Endothelial cell of umbilical vein (primary cell): ENCODE results near the gene ZNF672. TPM values are rescaled to one million over a fixed set of nuclear protein-coding genes. Genes with fewer than 3 reads are reported as not detected.

ENCODE experiments used
- BruUV-seq: library from RNA; stranded (reverse); fragments of 400-500 nt; replicated peaks from 2 replicates; lab custom pipeline; 2021; lab: Mats Ljungman, UMichigan
- CTCF ChIA-PET: fragments of 300-600, 350-600 bp; sonication (Branson Sonifier 250); formaldehyde crosslinking; loops from one replicate; lab custom pipeline; 2021; ENCODE audit warnings: antibody characterized with exemption, inconsistent platforms; lab: Charles Lee
- POLR2A ChIA-PET: fragments of 300-600, 350-600 bp; sonication (Branson Sonifier 250); formaldehyde crosslinking; loops from one replicate; lab custom pipeline; 2021; ENCODE audit warnings: antibody characterized with exemption, inconsistent platforms; lab: Charles Lee
- DNase-seq: peaks from one replicate; pipeline ENCODE4 v3.0.0-alpha.2; 2011; ENCODE audit warnings: low read depth, low spot score
- FAIRE-seq: peaks from 2 replicates; lab custom pipeline; 2011; peaks lifted over from hg19 to GRCh38; lab: Jason Lieb, UNC
- H2AFZ ChIP-seq: 2 replicates; pipeline ENCODE4 v1.6.0; 2012; ENCODE audit warnings: low read depth, low read length, control low read depth, inconsistent platforms
- H3K27ac ChIP-seq: 2 replicates; pipeline ENCODE4 v1.5.1; 2011; ENCODE audit warnings: low read depth, mild to moderate bottlenecking, control low read depth, low read length, moderate library complexity; ENCODE audit not compliant: insufficient read depth
- H3K27me3 ChIP-seq, 2 experiments: 2 replicates each; pipeline versions ENCODE4 v1.6.0 to v1.6.1; 2011; ENCODE audit warnings: low read length in 2 of 2, mixed read lengths in 1 of 2; ENCODE audit not compliant: control insufficient read depth in 2 of 2, insufficient read depth in 2 of 2
- H3K36me3 ChIP-seq, 2 experiments: 2 replicates in 1 of 2; 3 replicates in 1 of 2; pipeline ENCODE4 v1.5.1; 2011; ENCODE audit warnings: low read length in 2 of 2, mild to moderate bottlenecking in 1 of 2, moderate library complexity in 1 of 2; ENCODE audit not compliant: control insufficient read depth in 2 of 2, insufficient read depth in 2 of 2; ENCODE audit errors: extremely low read depth in 1 of 2
- H3K4me1 ChIP-seq: 3 replicates; pipeline ENCODE4 v1.5.1; 2011; ENCODE audit warnings: mild to moderate bottlenecking, low read length; ENCODE audit not compliant: control insufficient read depth, insufficient read depth; ENCODE audit errors: extremely low read depth
- H3K4me2 ChIP-seq: 2 replicates; pipeline ENCODE4 v1.6.1; 2011; ENCODE audit warnings: low read length, control low read depth, mixed read lengths; ENCODE audit not compliant: insufficient read depth
- H3K4me3 ChIP-seq, 3 experiments: fragments of 200-600 bp in 1 of 3; sonication (generic), shearing (Covaris generic) in 1 of 3; replicated peaks in 1 of 3; 2 replicates each; pipeline ENCODE4 v1.5.1; 2011 to 2016; ENCODE audit warnings: control low read depth in 3 of 3, low read length in 3 of 3, mild to moderate bottlenecking in 2 of 3, inconsistent platforms in 1 of 3, low read depth in 1 of 3, moderate library complexity in 1 of 3; ENCODE audit not compliant: insufficient read depth in 1 of 3
- H3K79me2 ChIP-seq: 2 replicates; pipeline ENCODE4 v1.6.0; 2012; ENCODE audit warnings: low read length, inconsistent platforms; ENCODE audit not compliant: control insufficient read depth, insufficient read depth
- H3K9ac ChIP-seq: replicated peaks from 2 replicates; pipeline ENCODE3; 2011; ENCODE audit warnings: low read length, control low read depth; ENCODE audit not compliant: insufficient read depth; ENCODE audit errors: extremely low read depth
- H3K9me1 ChIP-seq: replicated peaks from 3 replicates; pipeline ENCODE4 v1.6.0; 2011; ENCODE audit warnings: mild to moderate bottlenecking, low read length; ENCODE audit not compliant: control insufficient read depth, insufficient read depth; ENCODE audit errors: extremely low read depth
- H3K9me3 ChIP-seq: replicated peaks from 2 replicates; pipeline ENCODE4 v1.5.1; 2012; ENCODE audit warnings: low read length, inconsistent platforms; ENCODE audit not compliant: control insufficient read depth, insufficient read depth
- H4K20me1 ChIP-seq: replicated peaks from 2 replicates; pipeline ENCODE3; 2011; ENCODE audit warnings: mild to moderate bottlenecking, low read length; ENCODE audit not compliant: control insufficient read depth, insufficient read depth; ENCODE audit errors: extremely low read depth
- CTCF ChIP-seq, 2 donors: IDR thresholded peaks; 1 replicate in 1 of 2; 2 replicates in 1 of 2; pipeline ENCODE4 v1.5.1; 2011; ENCODE audit warnings: low read length in 2 of 2, mild to moderate bottlenecking in 2 of 2, moderate library complexity in 2 of 2, control low read depth in 1 of 2, inconsistent platforms in 1 of 2, low read depth in 1 of 2; ENCODE audit not compliant: insufficient read depth in 1 of 2; ENCODE audit errors: extremely low read depth in 1 of 2
- EZH2 ChIP-seq: IDR thresholded peaks from 2 replicates; pipeline ENCODE4 v1.6.1; 2012; ENCODE audit warnings: borderline replicate concordance, low read depth, mild to moderate bottlenecking, moderate library complexity, low read length, inconsistent platforms; ENCODE audit not compliant: severe bottlenecking
- FOS ChIP-seq: IDR thresholded peaks from 2 replicates; pipeline ENCODE4 v1.6.1; 2011; ENCODE audit warnings: mild to moderate bottlenecking, low read length, moderate library complexity, borderline replicate concordance; ENCODE audit not compliant: insufficient read depth
- GATA2 ChIP-seq: IDR thresholded peaks from 2 replicates; pipeline ENCODE4 v1.7.0; 2011; ENCODE audit warnings: low read depth, mild to moderate bottlenecking, moderate library complexity, mixed read lengths, low read length; ENCODE audit not compliant: insufficient read length, insufficient read depth
- JUN ChIP-seq: IDR thresholded peaks from 2 replicates; pipeline ENCODE4 v1.6.1; 2011; ENCODE audit warnings: borderline replicate concordance, low read depth; ENCODE audit not compliant: insufficient read length, insufficient read depth
- MYC ChIP-seq: IDR thresholded peaks from one replicate; pipeline ENCODE4 v1.6.1; 2011; ENCODE audit warnings: mild to moderate bottlenecking, low read depth, low read length
- POLR2A ChIP-seq: IDR thresholded peaks from 2 replicates; pipeline ENCODE4 v1.6.1; 2012; ENCODE audit warnings: low read depth, mild to moderate bottlenecking, control low read depth, low read length
- POLR2AphosphoS5 ChIP-seq: IDR thresholded peaks from 2 replicates; pipeline ENCODE4 v1.6.1; 2012; ENCODE audit warnings: low read depth, mild to moderate bottlenecking, control low read depth, low read length, moderate library complexity; ENCODE audit not compliant: insufficient read depth
- dilution Hi-C: fragments of 300-500 bp; cut with MboI; formaldehyde crosslinking; loops from one replicate; pipeline ENCODE4 v1.15.0; 2019; ENCODE audit warnings: low sequenced_read_pairs; ENCODE audit not compliant: extremely low pct_ligation_motif_present
- intact Hi-C: fragments of 100-400 bp; cut with micrococcal nuclease; formaldehyde crosslinking; loops from one replicate; pipeline ENCODE4 v1.10.0; 2022
- polyA plus RNA-seq, 4 experiments: library from polyadenylated mRNA; depleted of rRNA in 3 of 4; stranded (reverse) in 3 of 4; unstranded in 1 of 4; fragments of >200 nt; gene quantifications; 2 replicates each; pipeline versions ENCODE4 v1.2.1 to v1.2.3, GENCODE V29; 2011 to 2012; ENCODE audit warnings: missing spikeins in 1 of 4
- total RNA-seq: library from RNA; stranded (reverse); gene quantifications from 2 replicates; pipeline ENCODE4 v1.2.3, GENCODE V29; 2021
- TF ChIP-seq, protein P1 (sequence below): IDR thresholded peaks from 2 replicates; pipeline ENCODE4 v1.6.1; 2011; ENCODE audit not compliant: insufficient read depth, insufficient read length

ZNF672 gene
- total and polyA plus RNA-seq, 2 donors (not counting 3 experiments of a cell fraction or from before 2014, with no cell fraction given): 20.1 to 29.6 TPM

DNA sequence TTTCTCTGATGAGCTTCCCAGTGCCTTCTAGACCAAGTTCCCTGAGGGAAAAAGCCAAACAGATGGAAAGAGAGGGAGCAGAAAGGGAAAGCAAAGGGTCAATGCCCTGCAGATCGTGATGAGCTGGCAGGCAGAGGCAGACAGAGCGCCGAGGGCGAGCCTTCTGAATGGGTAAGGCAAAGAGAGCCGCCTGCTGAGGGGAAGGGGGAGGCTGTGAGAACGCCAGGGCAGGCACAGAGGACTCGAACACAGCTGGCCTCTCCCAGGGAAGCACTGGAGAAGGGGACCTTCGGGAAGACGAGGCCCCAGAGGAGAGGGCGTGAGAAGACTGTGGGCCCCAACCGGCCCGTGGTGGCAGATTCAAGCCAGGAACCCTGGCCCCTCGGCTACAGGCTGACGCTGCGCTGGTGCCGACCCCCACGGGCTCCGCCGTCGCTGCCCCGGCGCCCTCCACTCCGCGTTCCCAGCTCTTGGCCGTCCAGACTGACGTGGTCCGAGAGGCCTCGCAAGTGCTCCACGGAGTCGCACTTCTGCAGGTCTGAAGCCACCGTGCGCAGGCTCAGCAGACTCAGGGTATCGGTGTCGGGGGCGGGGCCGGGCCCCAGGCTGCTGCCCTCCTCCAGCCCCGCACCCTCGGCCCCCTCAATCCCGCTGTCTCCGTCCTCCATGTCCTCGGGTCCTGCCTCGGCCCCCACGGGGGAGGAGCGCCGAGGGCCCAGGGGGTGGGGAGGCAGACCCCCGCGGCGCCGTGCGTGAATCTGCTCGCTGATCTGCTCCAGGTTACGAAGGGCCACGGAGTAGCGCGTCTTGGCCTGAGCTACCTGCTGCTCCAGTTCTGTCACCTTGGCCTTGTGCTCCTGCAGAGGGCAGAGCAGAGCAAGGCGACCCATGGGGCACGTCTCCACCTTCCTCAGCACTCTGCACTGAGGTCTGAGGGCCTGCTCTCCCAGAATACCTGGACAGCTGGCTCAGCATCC lies 26.2 kb upstream of the ZNF672 start:
- intact Hi-C loops (no loop called here), dilution Hi-C loops (no loop called here)
- no peaks in the 10 kb centered on the region for H4K20me1 ChIP-seq
- no peak for FAIRE-seq
- no peaks in the 10 kb centered on the region for H3K9me3 ChIP-seq
- BruUV-seq: no TSS peak
- DNase-seq: no peak
- no peaks in the 10 kb centered on the region for H3K79me2 ChIP-seq
- no peaks in the 10 kb centered on the region for H3K4me1 ChIP-seq
- no peak overlapping the region for H3K9ac ChIP-seq
- no peak overlapping the region for H3K4me3 ChIP-seq
- H2AFZ ChIP-seq: no peak overlapping the region
- POLR2A ChIA-PET: no interaction called here
- H3K9me1 ChIP-seq: no peaks in the 10 kb centered on the region
- peaks cover 8 to 43% of the 10 kb centered on the region in 2 experiments for H3K36me3 ChIP-seq
- H3K27me3 ChIP-seq: no peaks in the 10 kb centered on the region
- H3K4me2 ChIP-seq: no peak overlapping the region
- CTCF ChIA-PET: interaction anchor here (1.0 kb wide), 2 partner anchors 14 to 47 kb away, joined by 3 read pairs; partner anchors contain the start of genes SH3BP5L and ZNF692
- H3K27ac ChIP-seq: no peak overlapping the region
- TF ChIP-seq MYC (no peak), POLR2A (no peak), CTCF (IDR thresholded peaks at IDR 0.05; ENCODE audit: extremely low read depth in 1 of 2, insufficient read depth in 1 of 2, low read depth in 1 of 2, low read length in 2 of 2) (no peak), GATA2 (no peak), POLR2AphosphoS5 (no peak), JUN (no peak), EZH2 (no peak), FOS (no peak)
- TF ChIP-seq, protein P1, sequence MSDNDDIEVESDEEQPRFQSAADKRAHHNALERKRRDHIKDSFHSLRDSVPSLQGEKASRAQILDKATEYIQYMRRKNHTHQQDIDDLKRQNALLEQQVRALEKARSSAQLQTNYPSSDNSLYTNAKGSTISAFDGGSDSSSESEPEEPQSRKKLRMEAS: no peak
